GM15510 (cell line): ENCODE measurements around the gene DCN.

ENCODE experiments used
- POLR2A ChIP-seq: IDR thresholded peaks from 3 replicates; pipeline ENCODE4 v1.6.1; 2011; ENCODE audit warnings: borderline replicate concordance; ENCODE audit not compliant: insufficient read length; ENCODE audit errors: extremely low read depth

The DCN gene

DNA sequence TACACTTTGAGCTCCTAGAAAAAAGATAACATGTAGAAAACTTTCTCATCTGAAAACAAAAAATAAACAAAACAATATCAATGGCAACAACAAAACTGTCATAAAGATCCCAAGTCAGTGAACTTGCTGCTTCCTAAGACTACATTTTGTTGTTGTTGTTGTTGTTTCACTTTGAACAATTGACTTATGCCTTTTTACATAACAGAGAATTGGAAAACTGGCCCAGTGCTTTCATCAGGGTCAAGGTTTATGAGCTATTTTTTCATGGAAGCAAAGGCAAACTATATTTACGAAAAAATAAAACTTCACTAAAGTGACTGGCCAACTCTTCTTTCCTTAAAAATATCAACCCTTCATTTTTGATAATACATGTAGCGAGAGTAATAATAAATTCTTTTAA, 6.3 kb downstream of the DCN start:
- no peak for TF ChIP-seq POLR2A

DNA sequence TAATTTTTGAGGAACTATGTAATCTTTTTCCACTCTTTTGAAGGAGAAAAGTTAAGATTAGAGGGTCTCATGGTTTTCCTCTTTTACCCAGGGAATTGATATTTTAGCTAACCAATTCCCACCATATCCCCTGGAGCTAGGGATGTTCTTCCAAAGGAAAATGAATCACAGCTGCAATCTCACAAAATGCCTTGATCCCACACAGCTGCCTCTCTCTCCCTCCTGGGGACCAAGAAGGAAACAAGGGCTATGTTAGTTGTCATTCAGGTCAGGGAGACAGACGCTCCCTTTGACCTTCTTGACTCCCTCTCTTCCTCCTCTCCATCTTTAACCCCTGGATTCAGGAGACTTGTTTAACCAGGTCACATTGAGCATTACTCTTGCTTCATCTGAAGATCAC, 9.5 kb downstream of the DCN start:
- no peak for TF ChIP-seq POLR2A

DNA sequence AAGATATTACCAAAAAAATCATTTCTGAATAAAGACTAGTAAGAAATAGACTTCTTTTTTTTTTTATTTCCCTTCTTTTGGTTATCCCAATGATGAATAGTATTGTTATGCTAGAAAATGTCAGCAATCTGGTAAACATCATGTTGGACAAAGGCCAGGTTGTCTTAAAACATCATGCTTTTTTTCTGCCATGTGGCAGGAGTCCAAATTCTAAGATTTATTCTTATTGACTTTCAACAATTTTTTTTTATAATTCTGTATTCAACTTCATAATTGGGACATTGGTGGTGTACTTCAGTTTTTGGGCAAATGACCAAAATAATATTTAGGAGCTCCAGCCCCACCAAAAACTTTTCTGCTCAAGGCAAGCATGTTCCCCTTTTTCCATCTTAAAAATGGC, 10.5 kb downstream of the DCN start:
- TF ChIP-seq POLR2A = no peak

DNA sequence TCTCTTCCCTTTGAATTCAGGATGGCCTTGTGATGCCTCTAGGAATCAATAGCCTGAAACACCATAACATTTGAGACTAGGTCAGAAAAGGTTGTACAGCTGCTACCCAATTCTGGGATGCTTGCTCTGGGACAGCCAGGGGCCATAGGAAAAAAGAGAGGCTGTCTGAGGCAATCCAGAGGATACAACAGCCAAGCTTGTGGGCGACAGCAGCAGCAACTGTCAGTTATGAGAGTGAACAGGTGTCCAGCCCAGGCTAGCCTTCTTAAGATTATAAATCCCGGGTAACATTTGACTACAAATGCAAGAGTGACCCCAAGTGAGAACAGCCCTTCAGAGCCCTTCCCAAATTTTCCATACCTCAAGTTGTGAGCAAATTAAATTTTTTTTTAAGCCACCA, 11.1 kb downstream of the DCN start:
- no peak for TF ChIP-seq POLR2A

DNA sequence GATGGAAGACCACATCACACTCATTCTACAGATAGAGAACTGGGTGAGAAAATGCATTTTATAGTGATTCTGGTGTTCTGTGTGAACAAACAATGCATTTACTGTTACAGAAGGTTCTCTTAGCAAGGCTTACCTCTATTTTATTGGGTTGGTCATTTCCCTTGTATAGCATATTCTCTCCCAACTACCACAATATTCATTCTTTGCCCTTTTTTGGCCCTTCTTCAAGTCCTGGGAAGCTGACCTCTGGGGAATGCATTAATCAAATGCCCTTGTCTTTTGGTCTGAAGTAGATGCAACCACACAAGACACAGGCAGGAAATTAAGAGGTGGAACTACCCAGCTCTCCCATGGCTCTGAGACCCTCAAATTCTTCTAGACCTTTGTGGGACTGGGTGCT, 19.5 kb downstream of the DCN start:
- TF ChIP-seq POLR2A = no peak

DNA sequence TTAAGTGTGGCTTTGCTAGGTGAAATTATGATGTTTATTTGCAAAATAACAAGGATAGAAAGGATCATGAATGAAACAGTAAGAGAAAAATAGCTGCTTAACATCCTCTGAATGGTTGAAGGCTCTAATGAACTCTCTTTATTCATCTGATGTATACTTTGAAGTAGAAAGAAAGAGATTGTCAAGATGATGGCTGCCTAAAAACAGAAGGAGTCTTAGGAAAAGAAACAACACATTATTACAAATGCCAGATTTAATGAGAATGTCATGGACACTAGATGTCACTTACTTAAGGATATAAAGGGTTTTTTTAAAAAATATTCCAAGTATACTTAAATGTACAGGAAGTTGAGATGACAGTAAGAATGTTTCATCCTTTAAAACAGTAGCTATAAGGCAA, 21.6 kb downstream of the DCN start:
- no peak for TF ChIP-seq POLR2A

DNA sequence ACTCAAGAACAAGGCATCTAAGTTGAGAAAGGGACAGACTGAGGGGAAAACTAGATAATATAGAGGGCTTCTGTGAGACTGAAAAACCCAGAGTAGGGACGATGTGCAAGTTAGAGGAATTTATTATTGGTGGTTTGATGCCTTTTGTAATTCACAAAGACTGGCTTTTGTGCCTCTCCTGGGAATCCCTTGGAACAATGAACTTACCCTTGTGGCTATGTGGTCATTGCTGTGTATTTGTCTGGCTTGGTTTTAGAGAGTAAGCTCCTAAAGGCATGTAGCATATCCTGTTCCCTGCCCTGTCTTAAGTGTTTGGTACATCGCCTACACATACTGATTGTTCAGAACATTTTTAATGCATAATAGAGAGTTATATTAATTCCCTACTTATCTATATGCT, 26.6 kb downstream of the DCN start:
- no peak for TF ChIP-seq POLR2A

DNA sequence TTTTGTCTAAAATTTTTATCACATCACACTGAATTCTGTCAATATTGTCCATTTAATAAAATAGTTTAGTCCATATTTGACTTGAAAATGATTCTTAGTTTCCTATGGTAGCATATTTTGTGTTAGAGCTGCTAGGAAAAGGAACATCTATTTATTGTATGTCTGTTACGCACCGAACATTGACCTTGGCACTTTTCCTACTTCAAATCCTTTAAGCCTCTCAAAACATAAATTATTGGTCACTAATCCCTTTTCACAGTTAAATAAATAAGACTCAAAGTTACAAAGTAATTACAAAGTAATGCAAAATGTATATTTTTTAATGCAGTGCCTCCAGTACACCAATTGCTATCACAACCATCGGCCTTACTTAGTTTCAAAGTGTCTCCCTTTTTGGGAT, 28.5 kb downstream of the DCN start:
- no peak for TF ChIP-seq POLR2A

DNA sequence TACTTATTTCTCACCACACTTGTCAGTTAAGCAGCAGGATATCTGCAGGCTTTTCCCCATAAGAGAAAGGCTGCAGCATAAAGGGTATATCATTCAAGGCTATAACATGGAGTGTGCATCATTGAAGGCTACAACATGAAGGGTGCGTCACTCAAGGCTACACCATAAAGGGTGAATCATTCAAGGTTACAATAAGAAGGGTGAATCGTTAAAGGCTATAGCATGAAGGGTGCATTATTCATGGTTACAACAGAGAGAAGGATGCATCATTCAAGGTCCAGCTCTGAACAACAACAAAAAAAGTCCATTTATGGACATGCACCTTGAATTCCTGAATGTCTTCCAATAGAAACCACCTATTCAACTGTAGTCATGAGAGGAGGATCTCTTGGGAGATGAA, 38.6 kb downstream of the DCN start:
- no peak for TF ChIP-seq POLR2A

DNA sequence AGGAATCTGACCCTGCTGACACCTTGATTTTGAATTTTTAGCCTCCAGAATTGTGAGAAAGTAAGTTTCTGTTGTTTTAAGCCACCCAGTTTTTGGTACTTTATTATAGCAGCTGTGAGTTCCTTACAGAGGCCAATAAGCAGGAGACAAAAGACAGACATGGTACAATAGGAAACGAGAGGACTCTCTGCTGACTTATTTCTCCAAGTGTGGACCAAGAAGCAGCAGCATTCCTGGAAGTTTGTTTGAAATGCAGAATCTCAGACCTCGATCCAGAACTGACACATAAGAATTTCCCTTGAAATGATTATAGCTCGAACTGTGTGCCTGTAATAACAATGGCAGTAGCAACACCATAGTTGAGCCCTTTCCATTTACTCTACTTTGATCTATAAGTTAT, 39.4 kb downstream of the DCN start:
- TF ChIP-seq POLR2A = no peak

DNA sequence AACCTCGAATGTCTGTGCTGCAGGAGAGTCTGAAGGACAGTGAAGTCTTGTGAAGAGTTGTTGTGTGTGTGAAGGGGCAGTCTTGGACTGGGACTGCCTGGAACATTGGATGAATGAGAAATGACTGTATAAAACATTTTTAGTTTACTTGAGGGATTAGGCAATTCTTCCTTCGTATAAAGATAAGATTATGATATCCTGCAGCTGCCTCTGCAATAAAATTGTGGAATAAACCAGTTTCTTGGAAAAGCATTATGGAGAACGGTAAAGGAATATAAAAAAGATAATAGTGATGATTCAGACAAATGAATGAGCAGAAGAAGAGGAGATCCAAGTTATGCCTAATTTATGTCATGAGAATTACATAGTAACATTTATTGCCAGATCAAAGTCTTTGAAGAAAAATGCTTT, 40.4 kb downstream of the DCN start:
- no peak for TF ChIP-seq POLR2A

DNA sequence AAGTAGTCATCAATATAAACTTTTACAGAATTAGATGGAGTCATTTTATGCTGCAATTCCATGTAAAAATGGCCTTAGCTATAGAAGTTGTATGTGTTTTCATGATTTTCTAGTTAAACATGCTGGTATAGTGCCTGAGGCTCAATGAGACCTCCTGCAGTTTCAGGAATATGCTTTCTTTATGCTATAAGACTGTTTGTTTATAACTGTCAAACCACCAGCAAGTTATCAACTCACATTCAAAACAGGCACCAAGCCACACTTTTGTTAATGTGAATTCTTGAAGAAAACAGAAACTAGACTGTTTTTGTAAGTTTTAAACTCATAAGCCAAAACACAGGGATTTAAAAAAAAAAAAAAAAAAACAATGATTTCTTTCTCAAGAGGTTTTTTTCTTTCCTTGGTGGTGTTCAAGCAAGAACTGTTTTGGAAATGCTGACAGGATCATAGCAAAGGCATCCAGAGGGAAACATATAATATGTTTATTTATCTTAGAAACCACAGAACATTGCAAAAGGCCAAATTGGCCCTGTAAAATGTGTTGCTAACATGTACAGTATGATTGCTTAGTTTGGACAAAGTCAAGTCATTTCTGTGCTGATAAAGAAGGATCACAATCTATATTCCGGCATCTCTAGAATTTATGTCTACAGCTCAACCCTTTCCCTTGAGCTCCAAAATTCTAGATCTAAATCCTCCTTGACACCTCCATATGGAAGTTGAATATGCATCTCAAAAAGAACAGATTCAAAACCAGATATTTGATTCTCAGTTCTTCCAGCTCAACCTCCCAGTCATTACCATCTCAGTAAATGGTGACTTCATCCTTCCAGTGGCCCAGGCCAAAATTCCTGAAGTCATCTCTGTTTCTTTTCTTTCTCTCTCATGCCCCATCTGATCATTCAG, 42.3 kb downstream of the DCN start:
- no peak for TF ChIP-seq POLR2A

DNA sequence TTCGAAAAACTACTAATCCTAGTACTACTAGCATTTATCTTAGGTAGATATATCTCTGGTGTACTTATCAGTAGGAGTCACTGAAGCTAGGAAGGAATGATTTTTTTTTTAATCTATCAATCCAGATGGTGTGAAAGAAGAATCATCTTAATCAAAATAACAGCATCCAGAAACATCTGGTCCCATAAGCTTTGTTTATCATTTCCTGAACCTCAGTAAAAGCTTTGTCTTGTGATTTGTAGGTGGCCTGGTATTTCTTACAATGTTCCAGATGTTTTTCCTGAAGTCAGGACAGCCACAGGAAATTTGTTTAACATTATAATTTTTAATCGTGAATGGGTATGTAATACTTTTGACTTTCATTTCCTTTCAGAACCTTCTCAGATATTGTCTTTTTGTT, 43.3 kb downstream of the DCN start:
- TF ChIP-seq POLR2A = no peak

DNA sequence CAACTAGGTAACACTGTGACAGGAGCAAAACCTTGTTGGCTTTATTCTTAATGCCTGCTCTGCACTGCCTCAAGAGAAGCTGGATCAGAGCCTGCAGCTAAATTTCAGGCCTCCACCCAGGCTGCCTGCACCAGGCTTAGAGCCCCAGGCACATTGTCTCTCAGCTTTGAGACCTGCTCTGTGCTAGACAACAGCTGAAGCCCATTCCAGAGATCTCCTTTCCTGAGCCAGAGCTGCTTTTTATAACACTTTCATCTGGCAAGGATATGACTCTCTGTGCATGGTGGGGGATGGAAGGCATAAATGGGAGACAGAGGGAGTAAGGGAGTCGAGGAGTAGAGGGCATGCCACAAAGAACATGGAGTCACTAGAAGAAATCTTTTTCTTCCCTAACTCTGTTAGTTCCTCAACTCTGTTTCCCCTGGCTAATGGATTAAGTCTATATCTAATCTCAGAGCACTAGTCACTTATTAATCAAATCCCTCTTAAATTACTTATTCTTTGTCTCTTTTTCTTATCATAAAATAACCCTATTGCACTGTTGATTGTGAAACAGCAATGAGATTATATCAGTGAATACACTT, 44.2 kb downstream of the DCN start:
- TF ChIP-seq POLR2A = no peak

DNA sequence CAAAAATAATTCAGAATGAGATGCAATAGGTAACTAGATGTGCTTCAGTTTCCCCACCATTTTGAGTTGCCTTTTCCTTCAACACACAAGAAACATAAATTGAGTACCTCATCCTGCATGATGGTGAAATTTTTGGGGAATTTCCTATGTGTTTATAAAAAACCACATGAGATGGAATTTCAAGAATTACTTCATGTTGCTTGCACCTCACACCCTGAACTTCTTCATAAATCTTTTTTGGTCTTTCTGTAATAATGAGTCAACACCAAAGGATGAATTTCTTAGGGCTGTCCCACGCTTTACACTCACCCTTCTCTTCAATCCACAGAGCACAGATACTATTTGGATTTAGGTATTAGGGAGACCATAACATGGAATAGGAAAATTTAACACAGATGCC, 48.7 kb downstream of the DCN start:
- TF ChIP-seq POLR2A = no peak

DNA sequence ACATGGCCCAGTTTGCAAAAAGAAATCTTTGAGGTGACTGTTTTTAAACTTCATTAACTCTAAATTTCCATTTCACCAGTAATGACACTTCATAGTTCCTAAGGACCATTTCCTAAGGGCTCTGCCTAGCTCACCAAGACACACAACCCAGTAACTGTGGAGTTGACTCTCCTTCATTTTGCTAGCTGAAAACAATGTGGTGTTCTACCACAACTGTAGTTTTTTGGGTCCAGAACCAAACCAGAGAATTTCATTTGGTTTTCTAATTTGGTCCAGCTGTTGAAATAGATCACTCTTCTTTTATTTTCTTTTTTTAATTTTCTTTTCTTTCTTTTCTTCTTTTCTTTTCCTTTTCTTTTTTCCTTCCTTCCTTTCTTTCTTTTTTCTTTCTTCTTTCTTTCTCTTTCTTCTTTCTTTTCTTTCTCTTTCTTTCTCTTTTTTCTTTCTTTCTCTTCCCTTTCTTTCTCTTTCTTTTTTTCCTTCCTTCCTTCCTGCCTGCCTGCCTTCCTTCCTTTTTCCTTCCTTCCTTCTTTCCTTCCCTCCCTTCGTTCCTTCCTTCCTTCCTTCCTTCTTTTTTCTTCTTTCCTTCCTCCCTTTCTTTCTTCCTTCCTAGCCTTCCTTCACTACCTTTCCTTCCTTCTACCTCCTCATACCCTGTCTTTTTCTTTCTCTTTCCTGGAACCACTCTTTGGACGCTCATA, 52.8 kb downstream of the DCN start:
- no peak for TF ChIP-seq POLR2A

DNA sequence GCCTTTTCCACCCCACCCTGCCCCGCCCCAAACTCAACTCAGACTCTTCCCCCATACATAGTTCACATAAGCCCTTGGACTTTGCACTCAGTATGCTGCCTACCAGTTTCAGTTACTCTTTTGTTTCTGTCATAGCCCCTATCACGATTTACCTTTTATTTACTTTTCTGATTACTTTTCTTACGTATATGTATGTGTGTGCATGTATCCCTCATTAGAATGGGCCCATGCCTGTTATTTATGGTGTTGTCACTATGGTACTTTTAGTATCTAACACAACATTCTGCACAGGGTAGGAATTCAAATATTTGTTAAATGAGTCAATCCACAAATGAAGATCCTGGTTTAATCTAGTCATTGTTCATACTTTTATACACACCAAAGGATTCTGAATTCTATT, 54.9 kb downstream of the DCN start:
- TF ChIP-seq POLR2A = no peak

DNA sequence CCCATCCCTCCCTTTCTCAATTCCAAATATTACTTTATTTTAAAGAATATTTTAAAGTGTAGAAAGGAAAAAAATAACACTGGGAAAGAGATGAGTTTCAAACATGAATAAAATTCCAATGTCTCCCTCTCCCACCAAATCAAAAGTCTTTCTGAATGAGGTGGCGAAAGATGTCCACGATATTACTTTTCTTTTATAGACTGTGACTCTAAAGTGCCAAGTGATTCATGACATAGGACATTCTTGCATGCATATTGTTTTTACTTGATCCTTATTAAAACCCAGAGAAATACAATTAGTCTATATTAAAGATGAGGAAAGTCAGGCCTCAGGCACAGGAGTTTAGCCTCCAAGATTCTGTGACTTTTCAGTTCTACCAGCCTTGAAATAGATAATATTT, 55.3 kb downstream of the DCN start:
- TF ChIP-seq POLR2A = no peak
